NCI-H2081 treated with DMSO at 0.1 percent for 48 hours (cell line): ENCODE measurements around the gene DYSF.

Experiments
- DNase-seq: peaks from one replicate; lab custom pipeline; 2025; lab: John Stamatoyannopoulos, UW

DYSF gene

DNA sequence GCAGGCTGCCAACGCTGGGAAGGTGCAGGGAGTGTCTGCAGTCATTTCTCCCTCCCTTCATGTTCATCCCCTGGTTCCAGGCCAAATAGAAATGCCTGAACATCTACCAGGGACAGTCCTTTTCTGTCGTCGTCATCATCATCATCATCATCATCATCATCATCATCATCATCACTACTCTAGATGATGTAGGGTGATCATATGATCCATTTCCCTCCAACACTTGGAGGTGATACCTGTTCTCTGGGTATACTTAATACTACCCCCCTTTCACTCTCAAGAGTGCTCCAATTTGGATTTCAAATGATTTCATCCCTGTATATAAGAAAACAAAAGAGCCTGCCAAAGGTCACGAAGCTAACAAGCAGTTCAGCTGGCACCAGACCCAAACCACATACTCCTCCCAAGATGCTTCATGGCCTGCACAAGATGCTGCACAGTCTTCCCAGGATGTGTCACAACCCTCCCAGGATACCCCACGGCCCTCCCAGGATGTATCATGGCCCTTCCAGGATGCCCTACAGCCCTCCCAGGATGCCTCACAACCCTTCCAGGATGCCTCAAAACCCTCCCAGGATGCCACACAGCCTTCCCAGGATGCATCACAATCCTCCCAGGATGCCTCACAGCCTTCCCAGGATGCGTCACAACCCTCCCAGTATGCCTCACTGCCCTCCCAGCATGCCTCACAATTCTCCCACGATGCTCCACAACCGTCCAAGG is 257.9 kb downstream of the DYSF start:
- DNase-seq: no peak

DNA sequence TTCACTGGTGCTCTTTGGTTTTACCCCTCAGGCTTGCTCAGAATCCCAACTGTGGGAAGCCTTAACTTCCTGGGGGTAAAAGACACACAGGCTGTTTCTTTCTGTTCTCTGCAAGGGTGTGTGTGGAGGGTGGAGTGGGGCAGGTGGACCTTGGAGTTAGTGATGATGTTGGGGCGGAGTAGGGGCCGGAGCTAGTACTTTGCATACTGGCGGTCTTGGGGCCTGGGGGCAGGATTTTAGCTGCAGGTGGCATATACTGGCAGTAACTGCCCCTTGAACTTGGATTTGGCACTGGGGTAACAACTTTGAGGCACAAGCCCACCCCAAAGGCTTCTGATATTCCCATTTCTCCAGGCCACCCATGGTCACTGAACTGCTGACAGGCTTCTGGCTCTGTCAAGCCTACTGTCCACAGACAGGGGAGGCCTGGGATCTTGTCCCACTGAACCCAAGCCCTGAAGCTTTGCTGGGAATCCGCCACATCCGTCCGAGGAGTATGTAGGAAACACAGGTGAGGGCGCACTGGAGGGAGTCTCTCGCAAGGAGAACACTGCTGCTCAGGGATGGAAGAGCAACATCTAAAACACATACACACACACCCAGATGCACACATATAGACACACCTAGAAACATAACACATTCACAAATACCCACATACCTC is 258.9 kb downstream of the DYSF start:
- no peak for DNase-seq

DNA sequence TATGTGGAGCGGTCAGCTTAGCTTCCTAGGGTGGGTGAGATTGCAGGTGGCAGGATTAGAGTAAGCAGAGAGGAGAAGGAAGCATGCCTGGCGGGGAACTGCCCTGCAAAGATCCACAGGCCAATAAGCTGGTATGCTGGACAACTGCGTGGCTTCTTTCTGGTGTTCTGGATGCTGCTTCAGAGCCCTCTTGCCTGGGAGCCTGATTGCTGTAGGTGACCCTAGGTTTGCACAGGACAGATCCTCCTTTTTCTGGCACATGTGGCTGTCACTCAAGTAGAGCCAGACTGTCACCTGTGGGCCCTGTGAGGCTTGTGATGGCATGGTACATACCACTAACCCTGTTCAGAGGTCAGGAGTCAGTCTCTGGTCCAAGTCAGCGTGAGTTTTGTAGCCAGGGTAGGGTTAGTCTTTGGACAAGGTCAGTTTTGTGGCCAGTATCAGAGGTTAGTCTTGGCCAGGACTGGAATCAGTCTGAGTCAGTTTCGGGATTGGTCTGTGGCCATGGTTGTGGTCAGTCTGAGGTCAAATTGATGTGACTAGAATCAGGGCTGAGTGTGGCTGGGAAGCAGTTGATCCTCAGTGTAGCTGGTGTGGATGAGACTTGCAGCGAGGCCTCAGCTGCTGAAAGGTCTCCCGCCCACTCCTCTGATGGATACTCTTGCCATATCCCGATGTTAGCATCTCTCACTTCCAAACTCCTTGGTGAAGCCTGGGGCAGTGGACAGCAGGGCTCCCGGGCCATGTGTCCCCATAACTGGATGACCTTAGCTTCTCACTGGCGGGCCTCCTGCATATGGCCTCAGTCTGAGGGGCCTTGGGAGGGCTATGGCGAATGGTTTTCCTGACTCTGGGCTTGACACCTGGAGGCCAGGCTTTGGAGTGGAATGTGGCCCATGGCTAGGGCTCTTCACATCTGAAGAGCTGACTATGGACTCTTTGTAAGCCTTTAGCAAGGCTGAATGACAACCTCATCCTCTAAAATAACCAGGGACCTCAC is 260.5 kb downstream of the DYSF start:
- DNase-seq: no peak

DNA sequence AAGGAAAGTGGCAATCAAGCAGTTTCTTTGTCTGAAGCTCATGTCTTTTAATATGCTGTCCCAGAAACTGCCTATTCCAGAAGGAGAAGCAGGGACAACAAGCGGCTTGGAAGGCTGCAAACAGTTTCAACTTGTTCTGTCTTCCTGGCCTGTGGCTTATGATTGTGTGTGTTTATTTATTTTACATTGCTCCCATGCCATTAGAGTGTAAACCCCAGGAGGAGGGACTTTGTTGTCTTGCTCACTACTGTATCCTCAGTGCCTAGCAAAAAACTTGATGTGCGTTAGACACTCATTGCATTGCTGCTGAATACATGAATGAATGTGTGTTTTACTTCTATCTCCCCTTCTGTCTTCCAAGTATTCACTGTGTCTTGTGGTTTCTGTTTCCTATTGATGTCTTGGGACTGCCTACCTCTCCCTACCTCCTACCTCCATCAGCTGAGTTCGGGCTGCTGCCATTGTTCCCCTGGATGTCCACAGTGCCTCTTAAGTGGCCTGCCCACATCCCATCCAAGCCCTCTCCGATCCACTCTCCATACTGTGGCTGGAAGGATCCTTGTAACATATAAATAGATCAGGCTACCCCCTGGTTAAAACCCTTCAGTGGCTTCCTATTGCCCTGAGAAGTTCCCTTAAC is 261.4 kb downstream of the DYSF start:
- no peak for DNase-seq

DNA sequence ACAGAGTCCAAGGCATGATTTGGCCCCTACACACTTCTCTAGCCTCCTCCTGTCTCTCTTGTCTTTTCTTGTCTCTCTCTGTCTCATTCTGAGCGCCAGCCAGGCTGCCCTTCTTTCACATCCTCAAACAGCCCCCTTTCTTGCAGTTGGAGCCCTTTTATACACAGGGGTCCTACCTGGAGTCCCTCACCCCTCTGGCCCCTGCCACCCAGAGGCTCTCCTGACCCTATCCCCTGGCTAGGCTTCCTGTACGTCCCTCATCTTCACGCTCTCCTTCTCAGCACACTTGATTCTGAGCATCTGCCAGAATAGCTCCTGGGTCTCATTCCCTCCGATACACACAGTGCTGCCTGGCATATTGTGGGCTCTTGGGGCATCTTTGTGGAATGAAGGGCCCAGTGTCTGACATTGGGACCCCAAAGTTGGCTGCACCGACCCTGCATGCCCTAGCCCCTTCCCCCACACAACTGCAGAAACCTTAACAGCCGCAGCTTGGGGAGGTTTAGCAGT is 261.9 kb downstream of the DYSF start:
- no peak for DNase-seq

GRCh38 chr2:71715951-71716696 is 262.8 kb downstream of the DYSF start:
- no peak for DNase-seq

- DNase-seq: no peak
Observed at GRCh38 chr2:71716697-71717624, 263.6 kb downstream of the DYSF start.

GRCh38 chr2:71718686-71719085 is 265.3 kb downstream of the DYSF start:
- DNase-seq: no peak

GRCh38 chr2:71719520-71720282 is 266.3 kb downstream of the DYSF start:
- DNase-seq: no peak

- DNase-seq: no peak
Observed at GRCh38 chr2:71720283-71720560, 266.9 kb downstream of the DYSF start.

DNA sequence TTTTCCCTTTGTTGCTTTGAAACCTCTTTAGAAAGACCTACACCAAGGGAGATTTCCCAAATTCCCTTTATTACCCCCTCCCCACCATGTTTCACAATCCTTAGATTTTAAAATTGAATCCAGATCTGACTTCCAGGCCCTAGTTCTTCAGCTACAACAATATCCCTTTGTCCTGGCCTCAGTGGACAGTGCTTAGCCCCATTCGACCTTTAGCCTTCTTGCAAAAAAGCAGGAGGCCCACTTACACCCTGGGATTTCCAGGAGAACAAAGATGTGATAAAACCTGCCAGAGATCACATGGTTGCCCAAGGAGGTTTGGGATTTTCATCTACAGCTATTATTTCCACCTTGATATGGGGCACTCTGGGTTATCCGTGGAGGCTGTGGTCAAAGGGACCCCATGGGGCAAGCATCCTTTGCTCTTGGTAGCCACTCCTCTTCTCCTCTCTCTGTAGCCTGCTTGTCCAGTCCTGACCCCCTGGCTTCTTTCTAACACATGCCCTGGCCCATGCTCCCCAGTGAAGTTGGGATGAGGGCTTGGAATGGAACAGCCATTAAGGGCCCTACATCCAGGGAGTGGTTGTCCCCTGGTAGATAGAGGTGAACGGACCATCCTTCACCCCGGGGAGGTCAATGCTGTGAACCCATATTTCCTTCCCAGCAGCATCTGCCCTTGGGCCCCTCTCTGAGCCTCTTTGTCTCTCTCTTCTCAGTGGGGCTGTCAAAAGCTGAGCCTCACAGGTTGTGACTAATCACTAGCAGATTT is 267.4 kb downstream of the DYSF start:
- no peak for DNase-seq

DNA sequence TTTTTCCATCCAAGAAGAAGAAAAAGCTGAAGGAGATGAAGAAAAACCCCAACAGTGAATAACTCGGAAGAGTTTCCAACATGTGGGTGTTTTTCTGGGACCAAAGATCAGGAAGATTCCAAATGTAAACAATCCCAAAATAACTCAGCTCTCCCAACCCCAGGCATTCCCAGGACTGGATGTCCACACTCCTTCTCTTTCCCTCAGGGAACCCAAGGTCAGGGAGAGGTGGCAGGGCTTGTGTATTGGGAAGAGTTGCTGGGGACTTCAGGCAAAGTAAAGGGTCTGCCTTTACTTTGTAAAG is 268.0 kb downstream of the DYSF start:
- DNase-seq: no peak

- DNase-seq: no peak
Observed at GRCh38 chr2:71721669-71722068, 268.3 kb downstream of the DYSF start.

DNA sequence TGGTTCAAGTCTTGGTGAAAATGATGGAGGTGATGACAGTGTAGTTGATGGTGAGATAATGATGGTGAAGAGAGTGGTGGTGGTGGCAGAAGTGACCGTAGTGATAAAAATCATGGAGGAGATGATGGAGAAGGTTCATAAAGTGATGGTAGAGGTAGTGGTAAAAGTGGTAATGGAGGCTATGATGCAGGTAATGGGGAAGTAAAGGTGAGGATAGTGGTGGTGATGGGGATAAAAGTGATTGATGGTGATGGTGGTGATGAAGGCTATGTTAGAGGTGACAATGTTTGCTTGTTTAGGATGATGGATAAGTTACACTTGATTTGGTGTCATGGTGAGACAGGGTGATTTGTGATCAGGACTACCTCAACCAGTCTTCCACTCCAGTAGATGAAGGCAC is 268.9 kb downstream of the DYSF start:
- no peak for DNase-seq

- DNase-seq: no peak
Observed at GRCh38 chr2:71724793-71725192, 271.4 kb downstream of the DYSF start.

- DNase-seq: no peak
Observed at GRCh38 chr2:71725836-71726235, 272.5 kb downstream of the DYSF start.

GRCh38 chr2:71727562-71727961 is 274.2 kb downstream of the DYSF start:
- no peak for DNase-seq

DNA sequence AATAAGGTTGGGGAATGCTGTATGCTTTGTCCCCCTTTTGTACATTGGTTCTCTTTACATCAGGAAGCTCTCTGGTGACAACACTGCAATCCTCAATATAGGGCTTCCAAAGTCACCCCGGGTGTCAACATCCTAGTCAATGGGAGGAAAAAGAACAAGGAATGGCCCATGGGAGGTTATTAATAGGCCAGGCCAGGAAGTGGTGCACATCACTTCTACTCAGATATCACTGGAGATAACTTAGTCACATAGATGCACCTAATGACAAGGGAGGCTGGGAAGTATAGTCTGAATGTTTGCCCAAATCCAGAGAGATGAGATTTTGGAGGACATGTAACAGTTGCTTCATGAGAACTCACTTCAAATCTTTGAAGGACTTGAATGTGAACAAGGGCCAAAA is 274.7 kb downstream of the DYSF start:
- no peak for DNase-seq

- no peak for DNase-seq
Observed at GRCh38 chr2:71730785-71731383, 277.5 kb downstream of the DYSF start.
